Measurements from ENCODE around the gene TMEM109.

The TMEM109 gene

GRCh38 chr11:60932605-60933356 is 18.8 kb downstream of the TMEM109 start:
- Histone ChIP-seq H3K9me3 (ENCODE audit: severe bottlenecking) (no peaks in the 10 kb centered on the region), H3K27me3 (ENCODE audit: insufficient read depth, poor library complexity, severe bottlenecking) (no peaks in the 10 kb centered on the region), H3K36me3 (ENCODE audit: low read depth) (peaks cover 12% of the 10 kb centered on the region), H3K4me3 (ENCODE audit: severe bottlenecking) (no peak overlapping the region), H3K4me1 (ENCODE audit: insufficient read depth, poor library complexity, severe bottlenecking) (no peaks in the 10 kb centered on the region), H3K27ac (ENCODE audit: poor library complexity, severe bottlenecking) (no peak overlapping the region)
- ATAC-seq (ENCODE audit: low read depth) (no peak), DNase-seq (ENCODE audit: low spot score) (no peak)
- no peak for TF ChIP-seq CTCF (IDR thresholded peaks at IDR 0.05; ENCODE audit: poor library complexity, severe bottlenecking)

- TF ChIP-seq CTCF (IDR thresholded peaks at IDR 0.05; ENCODE audit: poor library complexity, severe bottlenecking): no peak
- no peak overlapping the region for H3K27ac ChIP-seq (ENCODE audit: poor library complexity, severe bottlenecking)
- H3K36me3 ChIP-seq (ENCODE audit: low read depth): peaks cover 12% of the 10 kb centered on the region
- ATAC-seq (ENCODE audit: low read depth): no peak
- no peak overlapping the region for H3K4me3 ChIP-seq (ENCODE audit: severe bottlenecking)
- H3K4me1 ChIP-seq (ENCODE audit: insufficient read depth, poor library complexity, severe bottlenecking): no peaks in the 10 kb centered on the region
- no peaks in the 10 kb centered on the region for H3K27me3 ChIP-seq (ENCODE audit: insufficient read depth, poor library complexity, severe bottlenecking)
- DNase-seq (ENCODE audit: low spot score): no peak
- H3K9me3 ChIP-seq (ENCODE audit: severe bottlenecking): no peaks in the 10 kb centered on the region
These were observed 19.6 kb downstream of the TMEM109 start for GRCh38 chr11:60933416-60934123.

DNA sequence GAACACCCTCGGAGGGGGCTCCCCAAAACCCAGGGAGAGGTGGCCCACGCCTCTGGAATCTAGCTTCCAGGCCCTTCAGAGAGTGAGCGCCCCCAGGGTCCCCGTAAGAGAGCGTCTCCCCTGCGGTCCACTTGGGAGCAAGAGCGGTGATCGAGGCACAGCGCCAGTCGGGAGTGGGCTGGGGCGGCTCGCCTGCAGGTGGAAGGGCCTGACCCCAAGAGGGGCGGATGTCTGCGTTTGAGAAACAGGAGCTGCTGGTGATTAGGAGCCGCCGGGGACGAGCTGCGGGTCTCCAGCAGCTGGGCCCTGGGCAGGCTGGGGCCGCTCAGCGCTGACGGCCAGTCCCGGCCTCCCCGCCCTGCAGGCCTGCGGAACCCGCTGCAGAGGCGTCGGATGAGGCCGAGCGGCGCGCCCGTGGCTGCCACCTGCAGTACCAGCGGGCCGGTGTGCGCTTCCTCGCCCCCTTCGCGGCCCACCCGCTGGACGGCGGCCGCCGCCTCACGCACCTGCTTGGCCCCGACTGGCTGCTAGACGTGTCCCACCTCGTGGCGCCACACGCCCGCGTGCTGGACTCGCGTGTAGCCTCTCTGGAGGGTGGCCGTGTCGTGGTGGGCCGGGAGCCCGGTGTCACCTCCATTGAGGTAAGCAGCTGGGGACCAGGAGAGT is 20.3 kb downstream of the TMEM109 start:
- H3K4me3 ChIP-seq (ENCODE audit: severe bottlenecking): no peak overlapping the region
- peaks cover 12% of the 10 kb centered on the region for H3K36me3 ChIP-seq (ENCODE audit: low read depth)
- no peak for DNase-seq (ENCODE audit: low spot score)
- no peak for ATAC-seq (ENCODE audit: low read depth)
- no peaks in the 10 kb centered on the region for H3K4me1 ChIP-seq (ENCODE audit: insufficient read depth, poor library complexity, severe bottlenecking)
- no peaks in the 10 kb centered on the region for H3K27me3 ChIP-seq (ENCODE audit: insufficient read depth, poor library complexity, severe bottlenecking)
- TF ChIP-seq CTCF (IDR thresholded peaks at IDR 0.05; ENCODE audit: poor library complexity, severe bottlenecking): no peak
- no peaks in the 10 kb centered on the region for H3K9me3 ChIP-seq (ENCODE audit: severe bottlenecking)
- H3K27ac ChIP-seq (ENCODE audit: poor library complexity, severe bottlenecking): no peak overlapping the region

DNA sequence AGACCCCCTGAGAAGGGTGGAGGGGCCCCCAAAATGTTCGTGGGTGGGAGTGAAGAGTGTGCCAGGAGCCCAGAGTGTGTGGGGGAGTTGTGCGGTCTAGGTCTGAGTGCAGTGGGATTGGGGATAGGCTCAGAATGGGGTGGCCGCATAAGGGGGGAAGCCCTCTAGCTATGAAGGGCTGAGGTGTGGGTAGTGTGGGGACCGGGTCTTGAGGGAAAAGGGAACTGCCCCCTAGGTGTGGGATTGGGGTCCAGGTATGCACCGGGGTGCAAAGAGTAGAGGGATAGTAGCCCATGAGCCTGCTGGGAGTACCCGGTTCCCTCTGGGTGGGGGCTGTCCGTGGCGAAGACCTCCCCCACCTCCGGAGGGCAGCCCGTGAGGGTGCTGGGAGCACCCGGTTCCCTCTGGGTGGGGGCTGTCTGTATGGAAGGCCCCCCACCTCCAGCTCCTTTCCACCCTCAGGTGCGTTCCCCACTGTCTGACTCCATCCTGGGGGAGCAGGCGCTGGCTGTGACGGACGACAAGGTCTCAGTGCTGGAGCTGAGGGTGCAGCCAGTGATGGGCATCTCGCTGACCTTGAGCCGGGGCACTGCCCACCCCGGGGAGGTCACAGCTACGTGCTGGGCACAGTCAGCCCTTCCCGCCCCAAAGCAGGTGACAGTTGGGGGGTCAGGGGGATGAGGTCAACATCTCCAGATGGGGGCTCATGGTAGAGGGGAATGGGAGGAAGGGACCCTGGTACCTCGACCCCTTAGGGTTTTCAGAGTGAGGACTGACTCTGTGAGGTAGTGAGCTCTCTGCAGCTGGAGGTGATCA is 21.0 kb downstream of the TMEM109 start:
- no peak for DNase-seq (ENCODE audit: low spot score)
- no peaks in the 10 kb centered on the region for H3K27me3 ChIP-seq (ENCODE audit: insufficient read depth, poor library complexity, severe bottlenecking)
- H3K4me3 ChIP-seq (ENCODE audit: severe bottlenecking): no peak overlapping the region
- H3K4me1 ChIP-seq (ENCODE audit: insufficient read depth, poor library complexity, severe bottlenecking): no peaks in the 10 kb centered on the region
- H3K27ac ChIP-seq (ENCODE audit: poor library complexity, severe bottlenecking): no peak overlapping the region
- peaks cover 12% of the 10 kb centered on the region for H3K36me3 ChIP-seq (ENCODE audit: low read depth)
- no peak for TF ChIP-seq CTCF (IDR thresholded peaks at IDR 0.05; ENCODE audit: poor library complexity, severe bottlenecking)
- no peaks in the 10 kb centered on the region for H3K9me3 ChIP-seq (ENCODE audit: severe bottlenecking)
- no peak for ATAC-seq (ENCODE audit: low read depth)
